MM.1S (cell line): Measurements from ENCODE around the gene PUS3.

Experiments used
- EZH2 ChIP-seq: fragments of 300-600 bp; sonication (generic); optimal IDR thresholded peaks from 2 replicates; pipeline ENCODE3; 2017; ENCODE audit warnings: low read depth, mild to moderate bottlenecking, antibody characterized with exemption, low read length, mixed read lengths
- TF ChIP-seq, protein P1 (sequence below): fragments of 300-600 bp; sonication (generic); IDR thresholded peaks from 2 replicates; pipeline ENCODE4 v1.5.1; 2016; ENCODE audit warnings: antibody characterized with exemption, low read length, mixed read lengths

- TF ChIP-seq, protein P1, sequence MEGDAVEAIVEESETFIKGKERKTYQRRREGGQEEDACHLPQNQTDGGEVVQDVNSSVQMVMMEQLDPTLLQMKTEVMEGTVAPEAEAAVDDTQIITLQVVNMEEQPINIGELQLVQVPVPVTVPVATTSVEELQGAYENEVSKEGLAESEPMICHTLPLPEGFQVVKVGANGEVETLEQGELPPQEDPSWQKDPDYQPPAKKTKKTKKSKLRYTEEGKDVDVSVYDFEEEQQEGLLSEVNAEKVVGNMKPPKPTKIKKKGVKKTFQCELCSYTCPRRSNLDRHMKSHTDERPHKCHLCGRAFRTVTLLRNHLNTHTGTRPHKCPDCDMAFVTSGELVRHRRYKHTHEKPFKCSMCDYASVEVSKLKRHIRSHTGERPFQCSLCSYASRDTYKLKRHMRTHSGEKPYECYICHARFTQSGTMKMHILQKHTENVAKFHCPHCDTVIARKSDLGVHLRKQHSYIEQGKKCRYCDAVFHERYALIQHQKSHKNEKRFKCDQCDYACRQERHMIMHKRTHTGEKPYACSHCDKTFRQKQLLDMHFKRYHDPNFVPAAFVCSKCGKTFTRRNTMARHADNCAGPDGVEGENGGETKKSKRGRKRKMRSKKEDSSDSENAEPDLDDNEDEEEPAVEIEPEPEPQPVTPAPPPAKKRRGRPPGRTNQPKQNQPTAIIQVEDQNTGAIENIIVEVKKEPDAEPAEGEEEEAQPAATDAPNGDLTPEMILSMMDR, result no peak
- TF ChIP-seq EZH2, result no peak
These were observed 23.7 kb upstream of the PUS3 start for GRCh38 chr11:125926682-125927081.
